Choroid plexus epithelial cell (primary cell): ENCODE results near the gene GNPNAT1.
A peak's percentile ranks its signal among the peaks of the same experiment; 100 is the strongest.
"Not testable (repeated sequence)": the region's sequence is repeated elsewhere in the genome, so short reads cannot be mapped to it uniquely, and the experiment has no call there.

Experiments
- DNase-seq: peaks from one replicate; pipeline ENCODE4 v3.0.0-alpha.2; 2010; ENCODE audit warnings: low read depth
- H3K4me3 ChIP-seq: 2 replicates; pipeline ENCODE4 v1.5.1; 2011; ENCODE audit warnings: low read depth, mild to moderate bottlenecking, control low read depth, low read length, moderate library complexity
- CTCF ChIP-seq: conservative IDR thresholded peaks from 2 replicates; pipeline ENCODE4 v1.5.1; 2011; ENCODE audit warnings: low read depth, mild to moderate bottlenecking, control low read depth, inconsistent platforms, low read length, moderate library complexity

Gene GNPNAT1

GRCh38 chr14:52729925-52730708 is 61.3 kb downstream of the GNPNAT1 start, which contains the start of gene STYX:
Gene STYX (plus strand): TSS chr14:52730166. CDS start chr14:52730475, 309 bp downstream.
- TF ChIP-seq CTCF, result no peak
- peak; percentile 99 for DNase-seq
- peak within 1 kb of the TSS; percentile 75 for H3K4me3 ChIP-seq

- peak overlapping the region; percentile 46 for H3K4me3 ChIP-seq
- no peak for TF ChIP-seq CTCF
- no peak for DNase-seq
These were observed 61.9 kb downstream of the GNPNAT1 start for GRCh38 chr14:52729585-52729924.

- DNase-seq, H3K4me3 ChIP-seq: not testable (repeated sequence)
These were observed 62.4 kb downstream of the GNPNAT1 start for GRCh38 chr14:52729035-52729434.

GRCh38 chr14:52727509-52727908 is 63.9 kb downstream of the GNPNAT1 start:
- H3K4me3 ChIP-seq, DNase-seq: not testable (repeated sequence)
